NT2/D1 (cell line): Measurements from ENCODE around the gene BEND3.

Experiments
- SUZ12 ChIP-seq: IDR thresholded peaks from 2 replicates; pipeline ENCODE4 v1.6.1; 2011; ENCODE audit not compliant: insufficient read length, insufficient read depth; ENCODE audit errors: extremely low read depth
- YY1 ChIP-seq: IDR thresholded peaks from 2 replicates; pipeline ENCODE4 v1.6.1; 2011; ENCODE audit not compliant: insufficient read length, insufficient read depth

DNA sequence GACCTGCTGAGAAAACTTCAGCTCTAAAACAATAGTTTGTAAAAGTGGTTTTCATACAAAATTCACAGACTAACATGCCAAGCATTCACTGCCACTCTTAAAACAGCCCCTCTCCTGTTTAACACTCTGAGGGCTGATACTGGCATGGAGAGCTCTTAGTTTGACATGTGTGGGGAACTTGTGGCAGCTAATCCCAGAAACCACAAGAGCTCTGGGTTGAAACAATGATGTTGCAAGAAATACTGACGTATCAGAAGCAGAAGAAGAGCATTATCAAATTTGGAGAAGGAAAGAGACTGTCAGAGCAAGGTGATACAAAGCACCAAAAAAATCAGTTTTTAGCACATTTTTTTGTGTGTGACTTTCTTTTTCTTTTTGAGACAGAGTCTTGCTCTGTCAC, 5.1 kb downstream of the BEND3 start:
- TF ChIP-seq YY1: no peak
- no peak for TF ChIP-seq SUZ12
